Body of pancreas (tissue), 4 donors: Measurements from ENCODE around the gene VWA5A. TPM values are rescaled to one million over a fixed set of nuclear protein-coding genes. Genes with fewer than 3 reads are reported as not detected.

Experiments used
- ATAC-seq: fragments of 150-250 bp; one replicate; pipeline ENCODE4 v1.9.1; 2016
- DNase-seq, 4 donors: peaks; one replicate each; pipeline ENCODE4 v3.0.0-alpha.2; 2019
- H3K27ac ChIP-seq, 4 donors: fragments of 200-600 bp; sonication (generic); 1 replicate in 3 of 4; 2 replicates in 1 of 4; pipeline versions ENCODE4 v1.5.1 to v1.6.1; 2016 to 2019; ENCODE audit warnings: mild to moderate bottlenecking in 1 of 4, mixed read lengths in 1 of 4, moderate library complexity in 1 of 4
- H3K27me3 ChIP-seq, 2 donors: fragments of 200-600 bp; sonication (generic); one replicate each; pipeline ENCODE4 v1.6.0; 2016; ENCODE audit warnings: mild to moderate bottlenecking in 1 of 2
- H3K36me3 ChIP-seq, 2 donors: fragments of 200-600 bp; sonication (generic); replicated peaks in 1 of 2; 2 replicates each; pipeline ENCODE4 v1.5.1; 2016; ENCODE audit warnings: low read depth in 2 of 2; ENCODE audit not compliant: insufficient read depth in 1 of 2
- H3K4me1 ChIP-seq: fragments of 200-600 bp; sonication (generic); one replicate; pipeline ENCODE4 v1.6.0; 2016
- H3K4me3 ChIP-seq, 2 donors: fragments of 200-600 bp; sonication (generic); 1 replicate in 1 of 2; 2 replicates in 1 of 2; pipeline ENCODE4 v1.5.1; 2016 to 2019
- H3K9me3 ChIP-seq, 3 donors: fragments of 200-600 bp; sonication (generic); 1 replicate in 2 of 3; 2 replicates in 1 of 3; pipeline ENCODE4 v1.5.1; 2016
- POLR2A ChIP-seq, 3 donors: fragments of 450-650 bp; IDR thresholded peaks; one replicate each; pipeline ENCODE4 v1.6.1; 2016; ENCODE audit warnings: antibody characterized with exemption in 3 of 3, mild to moderate bottlenecking in 2 of 3
- WGBS, 2 donors: methylation state at CpG; one replicate each; pipeline ENCODE4 v1.1.5; 2017; 5-methylcytosine and 5-hydroxymethylcytosine counted together
- intact Hi-C: fragments of 100-400 bp; cut with DNase I; formaldehyde crosslinking; loops from one replicate; pipeline ENCODE4 v1.15.1; 2023
- total RNA-seq, 2 donors: library from RNA; depleted of rRNA; stranded (reverse); fragments of >200 nt; gene quantifications; one replicate each; pipeline ENCODE4 v1.1.0, GENCODE V29; 2016
- TF ChIP-seq, protein P1 (sequence below), 7 experiments: fragments of 450-650 bp in 4 of 7; fragments of 200-600 bp in 3 of 7; sonication (generic) in 3 of 7; IDR thresholded peaks; one replicate each; pipeline ENCODE4 v1.5.1; 2016 to 2019; ENCODE audit warnings: antibody characterized with exemption in 7 of 7

VWA5A gene
- total RNA-seq, 2 donors from 2014 or later, result 18.9 to 37.2 TPM

DNA sequence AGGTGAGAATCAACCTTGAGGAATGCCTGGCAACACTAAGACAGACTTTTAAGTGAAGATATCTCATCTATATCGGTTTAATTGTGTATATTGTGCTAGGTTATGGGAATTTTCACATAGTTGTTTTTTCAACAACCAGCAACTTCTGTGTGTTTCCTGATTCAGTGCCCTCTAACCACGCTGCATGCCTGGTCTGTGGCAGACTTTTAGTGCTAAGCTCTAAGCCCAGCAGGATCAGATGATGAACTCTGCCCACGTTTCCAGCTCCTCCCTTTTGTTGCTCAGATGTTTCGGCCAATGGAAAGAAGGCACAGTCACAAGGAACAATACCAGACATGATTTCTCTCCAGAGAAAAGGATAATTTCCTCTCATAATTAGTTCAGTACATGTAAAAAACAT, 1.4 kb upstream of the VWA5A start:
- intact Hi-C loops, result no loop called here

DNA sequence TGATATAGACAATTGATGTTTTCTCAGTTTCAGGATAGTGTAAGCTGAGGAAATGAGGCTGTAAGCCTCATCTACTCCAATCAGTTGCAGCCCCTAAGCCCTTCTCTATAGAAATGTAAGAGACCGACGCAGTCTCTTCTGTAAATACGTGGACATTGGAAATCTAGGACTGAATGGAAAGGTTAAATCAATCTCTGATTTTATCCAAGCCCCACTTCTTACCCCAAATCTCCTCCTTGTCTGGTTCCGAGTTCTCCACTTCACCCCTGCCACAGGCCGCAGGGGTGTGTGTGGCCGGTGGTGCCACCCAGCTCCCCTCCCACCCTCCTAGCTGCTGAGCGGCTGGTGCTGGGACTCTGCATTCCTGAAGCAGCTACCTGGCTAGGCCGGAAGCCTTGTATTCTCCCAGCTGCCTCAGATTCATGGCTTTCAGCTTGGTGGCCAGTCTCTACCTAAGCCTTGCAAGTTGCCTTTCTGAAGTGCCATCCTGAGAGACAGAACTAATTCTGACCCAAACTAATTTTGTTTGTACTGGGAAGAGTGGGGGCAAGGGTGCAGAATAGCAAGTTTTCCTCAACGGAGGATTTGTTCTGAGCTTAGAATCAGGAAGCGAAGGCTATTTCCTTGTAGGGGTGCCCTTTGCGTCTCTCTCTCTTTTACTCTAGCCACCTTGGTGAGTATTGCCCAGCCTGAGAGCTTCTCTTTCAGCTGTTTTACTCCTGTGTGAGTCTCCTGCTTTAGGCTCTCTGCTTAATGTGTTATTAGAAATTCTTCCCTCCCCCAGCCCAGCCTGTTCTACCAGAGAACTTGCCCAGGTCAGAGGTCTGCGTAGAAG, 749 bp downstream of the VWA5A start:
- TF ChIP-seq, protein P1, sequence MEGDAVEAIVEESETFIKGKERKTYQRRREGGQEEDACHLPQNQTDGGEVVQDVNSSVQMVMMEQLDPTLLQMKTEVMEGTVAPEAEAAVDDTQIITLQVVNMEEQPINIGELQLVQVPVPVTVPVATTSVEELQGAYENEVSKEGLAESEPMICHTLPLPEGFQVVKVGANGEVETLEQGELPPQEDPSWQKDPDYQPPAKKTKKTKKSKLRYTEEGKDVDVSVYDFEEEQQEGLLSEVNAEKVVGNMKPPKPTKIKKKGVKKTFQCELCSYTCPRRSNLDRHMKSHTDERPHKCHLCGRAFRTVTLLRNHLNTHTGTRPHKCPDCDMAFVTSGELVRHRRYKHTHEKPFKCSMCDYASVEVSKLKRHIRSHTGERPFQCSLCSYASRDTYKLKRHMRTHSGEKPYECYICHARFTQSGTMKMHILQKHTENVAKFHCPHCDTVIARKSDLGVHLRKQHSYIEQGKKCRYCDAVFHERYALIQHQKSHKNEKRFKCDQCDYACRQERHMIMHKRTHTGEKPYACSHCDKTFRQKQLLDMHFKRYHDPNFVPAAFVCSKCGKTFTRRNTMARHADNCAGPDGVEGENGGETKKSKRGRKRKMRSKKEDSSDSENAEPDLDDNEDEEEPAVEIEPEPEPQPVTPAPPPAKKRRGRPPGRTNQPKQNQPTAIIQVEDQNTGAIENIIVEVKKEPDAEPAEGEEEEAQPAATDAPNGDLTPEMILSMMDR (IDR thresholded peaks at IDR 0.05), result no peak
- no peak for TF ChIP-seq POLR2A (IDR thresholded peaks at IDR 0.05)
- Histone ChIP-seq H3K4me1 (peaks cover 21% of the 10 kb centered on the region), H3K27ac (peak overlapping the region; percentile 48 to 79 (median 64)), H3K36me3 (peaks cover 0 to 12% of the 10 kb centered on the region in 2 donors), H3K4me3 (peak overlapping the region; percentile 19 to 47), H3K9me3 (no peaks in the 10 kb centered on the region), H3K27me3 (no peaks in the 10 kb centered on the region)
- 15 to 19% methylated on average over 12 of the region's 12 CpGs for WGBS, 2 donors
- peak; percentile 63 for ATAC-seq
- intact Hi-C loops, result no loop called here
- peak; percentile 34 to 46 (median 42) for DNase-seq

More for the DNA sequence above, 1.4 kb upstream of the VWA5A start:
- H3K4me3 ChIP-seq, result no peak overlapping the region
- no peaks in the 10 kb centered on the region for H3K9me3 ChIP-seq
- DNase-seq (no peak), ATAC-seq (no peak)
- H3K27me3 ChIP-seq, result no peaks in the 10 kb centered on the region
- peaks cover 21% of the 10 kb centered on the region for H3K4me1 ChIP-seq
- WGBS, 2 donors, result 59 to 76% methylated on average over 4 of the region's 4 CpGs
- peaks cover 0 to 5% of the 10 kb centered on the region in 2 donors for H3K36me3 ChIP-seq
- TF ChIP-seq POLR2A (IDR thresholded peaks at IDR 0.05), result no peak
- TF ChIP-seq, protein P1 (IDR thresholded peaks at IDR 0.05), result no peak
- H3K27ac ChIP-seq, result no peak overlapping the region

GRCh38 chr11:124119103-124119502, 3.9 kb downstream of the VWA5A start:
- WGBS, 2 donors, result 61 to 64% methylated on average over 2 of the region's 2 CpGs
- H3K4me1 ChIP-seq, result peaks cover 21% of the 10 kb centered on the region
- no peak for ATAC-seq
- no peak overlapping the region for H3K4me3 ChIP-seq
- intact Hi-C loops, result no loop called here
- H3K27me3 ChIP-seq, result no peaks in the 10 kb centered on the region
- no peaks in the 10 kb centered on the region for H3K9me3 ChIP-seq
- no peak for DNase-seq
- no peak overlapping the region for H3K27ac ChIP-seq
- TF ChIP-seq POLR2A (IDR thresholded peaks at IDR 0.05), result no peak
- TF ChIP-seq, protein P1 (IDR thresholded peaks at IDR 0.05), result no peak
- H3K36me3 ChIP-seq, result peaks cover 6 to 18% of the 10 kb centered on the region in 2 donors

- H3K4me1 ChIP-seq, result peaks cover 15% of the 10 kb centered on the region
- no peaks in the 10 kb centered on the region for H3K9me3 ChIP-seq
- ATAC-seq (no peak), DNase-seq (no peak)
- H3K27me3 ChIP-seq, result no peaks in the 10 kb centered on the region
- H3K36me3 ChIP-seq, result peaks cover 12 to 24% of the 10 kb centered on the region in 2 donors
- TF ChIP-seq, protein P1 (IDR thresholded peaks at IDR 0.05), result no peak
- TF ChIP-seq POLR2A (IDR thresholded peaks at IDR 0.05), result no peak
- no peak overlapping the region for H3K27ac ChIP-seq
- H3K4me3 ChIP-seq, result no peak overlapping the region
- intact Hi-C loops, result no loop called here
- 88 to 91% methylated on average over 4 of the region's 4 CpGs for WGBS, 2 donors
Measured at GRCh38 chr11:124120891-124121290, 5.6 kb downstream of the VWA5A start.
